Panc1 (cell line): ENCODE results near the gene HPCAL1. TPM values are rescaled to one million over a fixed set of nuclear protein-coding genes. Genes with fewer than 3 reads are reported as not detected.
A peak's percentile ranks its signal among the peaks of the same experiment; 100 is the strongest.

ENCODE experiments used
- ATAC-seq: fragments of 200-7000 bp; cut with Tn5 transposase; 2 replicates; pipeline ENCODE4 v1.9.1; 2020; ENCODE audit warnings: mild to moderate bottlenecking, moderate library complexity
- BruUV-seq: library from RNA; stranded (reverse); fragments of 400-500 nt; replicated peaks from 2 replicates; lab custom pipeline; 2021; lab: Mats Ljungman, UMichigan
- CTCF ChIA-PET: fragments of 300-600 bp; sonication (Branson Sonifier 250); formaldehyde crosslinking; loops from one replicate; lab custom pipeline; 2022; ENCODE audit warnings: antibody characterized with exemption; lab: Charles Lee
- POLR2A ChIA-PET: fragments of 300-600 bp; sonication (Branson Sonifier 250); formaldehyde crosslinking; loops from one replicate; lab custom pipeline; 2022; ENCODE audit warnings: antibody characterized with exemption; lab: Charles Lee
- DNase-seq: peaks from one replicate; pipeline ENCODE4 v3.0.0-alpha.2; 2010; ENCODE audit warnings: low read depth, low spot score
- H3K27ac ChIP-seq: 2 replicates; pipeline ENCODE4 v1.5.1; 2011; ENCODE audit warnings: mild to moderate bottlenecking, low read length, inconsistent platforms
- H3K27me3 ChIP-seq: fragments of 200-500 bp; sonication (Bioruptor generic); 2 replicates; pipeline ENCODE4 v1.6.0; 2014; ENCODE audit warnings: low read length, inconsistent platforms; ENCODE audit not compliant: control insufficient read depth, insufficient read depth
- H3K36me3 ChIP-seq: fragments of 200-500 bp; sonication (Bioruptor generic); 2 replicates; pipeline ENCODE4 v1.5.1; 2014; ENCODE audit warnings: inconsistent platforms, mild to moderate bottlenecking, low read length, moderate library complexity; ENCODE audit not compliant: control insufficient read depth, insufficient read depth
- H3K4me1 ChIP-seq: 2 replicates; pipeline ENCODE4 v1.5.1; 2011; ENCODE audit warnings: inconsistent platforms, mild to moderate bottlenecking, low read length, moderate library complexity; ENCODE audit not compliant: control insufficient read depth, insufficient read depth
- H3K4me3 ChIP-seq, 2 experiments: 2 replicates each; pipeline ENCODE4 v1.5.1; 2011 to 2012; ENCODE audit warnings: low read depth in 2 of 2, low read length in 2 of 2, mild to moderate bottlenecking in 2 of 2, inconsistent platforms in 1 of 2, moderate library complexity in 1 of 2
- H3K9me3 ChIP-seq: fragments of 200-500 bp; sonication (Bioruptor generic); 2 replicates; pipeline ENCODE4 v1.5.1; 2014; ENCODE audit warnings: low read depth, mild to moderate bottlenecking, inconsistent platforms, low read length, moderate library complexity; ENCODE audit not compliant: control insufficient read depth, insufficient read depth
- CTCF ChIP-seq: fragments of 450-650 bp; IDR thresholded peaks from 2 replicates; pipeline ENCODE4 v1.5.1; 2017; ENCODE audit warnings: mild to moderate bottlenecking
- POLR2AphosphoS5 ChIP-seq: IDR thresholded peaks from 2 replicates; pipeline ENCODE4 v1.6.1; 2012; ENCODE audit warnings: mild to moderate bottlenecking, low read depth, low read length, moderate library complexity
- REST ChIP-seq, 2 experiments: IDR thresholded peaks; 2 replicates each; pipeline ENCODE4 v1.6.1; 2011 to 2012; ENCODE audit warnings: low read depth in 2 of 2, control low read depth in 1 of 2, low read length in 1 of 2, mild to moderate bottlenecking in 1 of 2, moderate library complexity in 1 of 2; ENCODE audit not compliant: insufficient read depth in 1 of 2
- SIN3A ChIP-seq: IDR thresholded peaks from 2 replicates; pipeline ENCODE4 v1.6.1; 2012; ENCODE audit warnings: low read depth, mild to moderate bottlenecking, low read length, moderate library complexity, borderline replicate concordance; ENCODE audit not compliant: insufficient read depth
- TCF7L2 ChIP-seq: IDR thresholded peaks from 2 replicates; pipeline ENCODE4 v1.6.1; 2011; ENCODE audit warnings: mild to moderate bottlenecking, low read depth, low read length, inconsistent platforms
- in situ Hi-C: cut with HindIII; loops from 2 replicates; pipeline ENCODE4 v1.10.0; 2016; ENCODE audit warnings: low sequenced_read_pairs, low pct_unique_long_range_greater_than_20kb
- intact Hi-C: fragments of 100-400 bp; cut with micrococcal nuclease; formaldehyde crosslinking; loops from one replicate; pipeline ENCODE4 v1.10.0; 2022; ENCODE audit not compliant: unreplicated experiment
- total RNA-seq: library from RNA; stranded (reverse); gene quantifications from one replicate; pipeline ENCODE4 v1.2.1, GENCODE V29; 2021; ENCODE audit not compliant: unreplicated experiment

The HPCAL1 gene
- total RNA-seq, 1 experiment from 2014 or later, result 234 TPM

GRCh38 chr2:10332402-10333246 is 29.9 kb downstream of the HPCAL1 start:
- Histone ChIP-seq H3K9me3 (peaks cover 6% of the 10 kb centered on the region; the same call in 1 of the 2 replicates), H3K27me3 (no peaks in the 10 kb centered on the region), H3K4me1 (peaks cover 85% of the 10 kb centered on the region), H3K36me3 (no peaks in the 10 kb centered on the region), H3K4me3 (peak overlapping the region in 1 of 2 experiments; percentile 21; a peak in 2 of 4 replicates), H3K27ac (peak overlapping the region; percentile 99)
- CTCF ChIA-PET, result interaction anchor here (0.9 to 1.1 kb wide), 2 partner anchors 29 to 102 kb away, joined by 3 to 4 read pairs; no protein-coding TSS in a partner anchor
- no peak for ATAC-seq
- POLR2A ChIA-PET, result interaction anchor here (0.5 to 0.6 kb wide), 5 partner anchors 12 to 200 kb away, joined by 3 to 14 read pairs (median 3); no protein-coding TSS in a partner anchor
- in situ Hi-C loops, result no loop called here
- TF ChIP-seq CTCF (no peak), SIN3A (no peak), TCF7L2 (no peak), POLR2AphosphoS5 (no peak), REST (IDR thresholded peaks at IDR 0.05; ENCODE audit: insufficient read depth in 1 of 2, low read depth in 2 of 2, low read length in 1 of 2) (no peak)
- intact Hi-C loops, result no loop called here
- no peak for DNase-seq
- BruUV-seq, result no TSS peak

GRCh38 chr2:10333247-10333613 is 30.5 kb downstream of the HPCAL1 start:
- no peak for TF ChIP-seq CTCF
- TF ChIP-seq POLR2AphosphoS5, result no peak
- TF ChIP-seq SIN3A, result no peak
- no peak for TF ChIP-seq REST (IDR thresholded peaks at IDR 0.05; ENCODE audit: insufficient read depth in 1 of 2, low read depth in 2 of 2, low read length in 1 of 2)
- TF ChIP-seq TCF7L2, result no peak
- BruUV-seq, result no TSS peak
- ATAC-seq, result peak; percentile 6
- Histone ChIP-seq H3K27me3 (no peaks in the 10 kb centered on the region), H3K4me3 (peak overlapping the region in 1 of 2 experiments; percentile 21; a peak in 2 of 4 replicates), H3K4me1 (peaks cover 85% of the 10 kb centered on the region), H3K9me3 (peaks cover 6% of the 10 kb centered on the region; the same call in 1 of the 2 replicates), H3K36me3 (no peaks in the 10 kb centered on the region), H3K27ac (peak overlapping the region; percentile 99)
- in situ Hi-C loops (no loop called here), intact Hi-C loops (no loop called here)
- DNase-seq, result no peak
- CTCF ChIA-PET, result no interaction called here
- POLR2A ChIA-PET, result no interaction called here
